ENCODE measurements around the gene CBX1. TPM values are rescaled to one million over a fixed set of nuclear protein-coding genes. Genes with fewer than 3 reads are reported as not detected.

CBX1 gene
- total RNA-seq, 2 experiments from 2014 or later, result 5.5 to 6.6 TPM

DNA sequence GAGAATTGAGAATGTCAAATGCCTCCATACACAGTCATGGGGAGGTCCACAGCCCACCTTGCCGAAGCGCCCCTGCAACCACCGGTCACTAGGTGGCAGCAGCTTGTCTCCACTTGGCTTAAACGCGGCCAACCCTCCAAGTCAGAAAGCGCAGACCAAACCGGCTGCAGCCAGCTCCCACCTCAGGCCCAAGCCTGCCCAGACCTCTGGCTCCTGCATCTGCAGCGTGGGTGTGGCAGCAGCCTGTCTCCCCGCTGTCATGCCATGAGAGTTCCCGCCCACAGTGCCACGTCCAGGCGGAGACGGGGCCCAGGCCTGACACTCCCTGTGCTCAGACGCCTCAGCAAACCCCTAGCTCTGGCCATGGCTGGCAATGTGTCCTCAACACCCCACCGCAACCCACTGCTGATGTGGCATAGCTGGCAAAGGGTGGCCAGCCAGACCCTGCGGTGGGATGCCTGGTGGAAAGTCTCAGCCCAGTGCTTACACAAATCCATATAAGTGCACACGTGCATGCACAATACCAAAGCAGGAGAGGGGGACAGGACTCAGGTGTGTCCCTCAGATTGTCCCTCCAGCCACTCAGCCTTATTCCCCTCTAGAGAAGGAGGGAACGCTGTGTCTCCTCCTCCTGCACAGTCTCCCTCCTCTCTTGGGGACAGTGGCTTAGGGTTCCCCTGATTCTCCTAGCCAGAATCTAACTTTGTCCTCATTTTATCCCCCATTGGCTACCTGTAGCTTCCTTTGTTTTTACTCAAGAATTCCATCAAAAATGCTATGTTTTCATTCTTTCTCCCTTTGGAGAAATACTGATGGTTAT lies 74.6 kb downstream of the CBX1 start:
- ChIA-PET CTCF (interaction anchor here (0.8 to 4.1 kb wide), 17 partner anchors 8 to 592 kb away, joined by 3 to 37 read pairs (median 7); partner anchors contain the start of genes CDK5RAP3, COPZ2 and NFE2L1), POLR2A (interaction anchor here (1.0 to 2.5 kb wide), 2 partner anchors 22 to 56 kb away, joined by 3 to 20 read pairs; partner anchors contain the start of genes CDK5RAP3 and NFE2L1)
- Mint-ChIP-seq H3K36me3 (ENCODE audit: low read depth) (no peaks in the 10 kb centered on the region), H3K9me3 (no peaks in the 10 kb centered on the region), H3K27ac (no peak overlapping the region), H3K27me3 (peaks cover 71% of the 10 kb centered on the region), H3K4me3 (peak overlapping the region; percentile 58), H3K4me1 (ENCODE audit: low read depth) (peaks cover 28% of the 10 kb centered on the region)
- Histone ChIP-seq H3K27me3 (ENCODE audit: control insufficient read depth in 1 of 2, insufficient read depth in 2 of 2, low read length in 2 of 2) (peaks cover 20 to 21% of the 10 kb centered on the region in 2 experiments), H3K4me3 (ENCODE audit: low read length) (no peak overlapping the region), H3K27ac (ENCODE audit: low read depth in 1 of 2, low read length in 2 of 2) (no peak overlapping the region), H3K36me3 (ENCODE audit: insufficient read depth, low read length) (no peaks in the 10 kb centered on the region), H3K4me1 (ENCODE audit: insufficient read depth, low read length) (peaks cover 34% of the 10 kb centered on the region), H3K9me3 (ENCODE audit: control insufficient read depth in 1 of 2, insufficient read depth in 1 of 2, low read length in 2 of 2) (no peaks in the 10 kb centered on the region)
- TF ChIP-seq, protein P1, sequence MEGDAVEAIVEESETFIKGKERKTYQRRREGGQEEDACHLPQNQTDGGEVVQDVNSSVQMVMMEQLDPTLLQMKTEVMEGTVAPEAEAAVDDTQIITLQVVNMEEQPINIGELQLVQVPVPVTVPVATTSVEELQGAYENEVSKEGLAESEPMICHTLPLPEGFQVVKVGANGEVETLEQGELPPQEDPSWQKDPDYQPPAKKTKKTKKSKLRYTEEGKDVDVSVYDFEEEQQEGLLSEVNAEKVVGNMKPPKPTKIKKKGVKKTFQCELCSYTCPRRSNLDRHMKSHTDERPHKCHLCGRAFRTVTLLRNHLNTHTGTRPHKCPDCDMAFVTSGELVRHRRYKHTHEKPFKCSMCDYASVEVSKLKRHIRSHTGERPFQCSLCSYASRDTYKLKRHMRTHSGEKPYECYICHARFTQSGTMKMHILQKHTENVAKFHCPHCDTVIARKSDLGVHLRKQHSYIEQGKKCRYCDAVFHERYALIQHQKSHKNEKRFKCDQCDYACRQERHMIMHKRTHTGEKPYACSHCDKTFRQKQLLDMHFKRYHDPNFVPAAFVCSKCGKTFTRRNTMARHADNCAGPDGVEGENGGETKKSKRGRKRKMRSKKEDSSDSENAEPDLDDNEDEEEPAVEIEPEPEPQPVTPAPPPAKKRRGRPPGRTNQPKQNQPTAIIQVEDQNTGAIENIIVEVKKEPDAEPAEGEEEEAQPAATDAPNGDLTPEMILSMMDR (IDR thresholded peaks at IDR 0.05), result peak; percentile 68
- ATAC-seq (ENCODE audit: poor library complexity) (no peak), DNase-seq (peak; percentile 44 to 84 (median 61))
- intact Hi-C loops (cut with DNase I, micrococcal nuclease), result loop anchor here (1.0 to 10.0 kb wide), 5 partner anchors 48 to 868 kb away; partner anchors contain the start of gene ATP5MC1 (in 1 of the 2)

DNA sequence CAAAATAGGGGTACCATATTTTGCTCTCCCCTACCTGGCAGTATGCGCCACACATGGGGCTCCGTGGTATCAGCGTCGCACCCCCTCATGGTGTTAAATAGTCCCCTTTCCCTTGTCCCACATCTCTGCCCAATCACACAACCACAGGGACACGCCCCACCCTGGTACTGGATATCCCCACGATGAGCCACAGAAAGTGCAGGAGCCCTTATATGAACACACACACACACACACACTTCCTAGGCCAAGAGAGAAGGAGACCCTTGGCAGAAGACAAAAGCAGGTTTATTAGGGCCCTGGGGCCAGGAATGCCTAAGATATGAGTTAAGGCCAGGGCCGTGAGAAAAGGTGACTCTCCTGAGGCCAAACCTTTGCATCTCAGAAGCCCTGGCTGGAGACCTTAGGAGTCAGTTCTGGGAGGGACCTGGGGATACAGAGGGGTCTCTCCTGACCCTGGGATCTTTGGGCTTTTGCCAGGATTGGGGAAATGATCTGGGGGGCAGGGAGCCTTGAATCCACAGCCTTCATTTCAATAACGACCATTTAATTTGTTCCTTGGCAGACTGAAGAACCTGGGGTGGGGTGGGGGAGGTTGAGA lies 75.3 kb downstream of the CBX1 start:
- POLR2A ChIA-PET, result interaction anchor here (0.7 to 2.5 kb wide), 7 partner anchors 11 to 592 kb away, joined by 3 to 20 read pairs (median 3); partner anchors contain the start of genes CDK5RAP3 and NFE2L1
- Mint-ChIP-seq H3K27ac (no peak overlapping the region), H3K9me3 (no peaks in the 10 kb centered on the region), H3K4me3 (peak overlapping the region; percentile 85), H3K36me3 (ENCODE audit: low read depth) (no peaks in the 10 kb centered on the region), H3K4me1 (ENCODE audit: low read depth) (peaks cover 28% of the 10 kb centered on the region), H3K27me3 (peaks cover 71% of the 10 kb centered on the region)
- intact Hi-C loops (cut with DNase I, micrococcal nuclease), result loop anchor here (1.0 to 10.0 kb wide), 8 partner anchors 22 to 869 kb away; partner anchors contain the start of genes NFE2L1 (in 2 of the 2), ATP5MC1 (in 1 of the 2) and CBX1 (in 1 of the 2)
- no peaks in the 10 kb centered on the region for H3K36me3 ChIP-seq (ENCODE audit: insufficient read depth, low read length)
- no peak overlapping the region for H3K27ac ChIP-seq (ENCODE audit: low read depth in 1 of 2, low read length in 2 of 2)
- no peaks in the 10 kb centered on the region for H3K9me3 ChIP-seq (ENCODE audit: control insufficient read depth in 1 of 2, insufficient read depth in 1 of 2, low read length in 2 of 2)
- CTCF ChIA-PET, result interaction anchor here (0.8 to 4.1 kb wide), 21 partner anchors 8 to 593 kb away, joined by 3 to 37 read pairs (median 6); partner anchors contain the start of genes CDK5RAP3, COPZ2, NFE2L1 and SNX11
- TF ChIP-seq, protein P1 (IDR thresholded peaks at IDR 0.05), result no peak
- ATAC-seq (ENCODE audit: poor library complexity) (no peak), DNase-seq (peak in 1 of 14 experiments; percentile 39)
- H3K4me1 ChIP-seq (ENCODE audit: insufficient read depth, low read length), result peaks cover 34% of the 10 kb centered on the region
- peak overlapping the region; percentile 66 for H3K4me3 ChIP-seq (ENCODE audit: low read length)
- H3K27me3 ChIP-seq (ENCODE audit: control insufficient read depth in 1 of 2, insufficient read depth in 2 of 2, low read length in 2 of 2), result peaks cover 17 to 20% of the 10 kb centered on the region in 2 experiments
